Measurements from ENCODE around the gene FXYD4.

GRCh38 chr10:43340619-43341018 lies 30.8 kb upstream of the FXYD4 start:
- no peak for TF ChIP-seq RAD21 (IDR thresholded peaks at IDR 0.05; ENCODE audit: low read depth)
- TF ChIP-seq EGR1 (IDR thresholded peaks at IDR 0.05): no peak
- TF ChIP-seq YY1 (IDR thresholded peaks at IDR 0.05; ENCODE audit: low read depth): no peak
- TF ChIP-seq ZBTB7A (IDR thresholded peaks at IDR 0.05; ENCODE audit: low read depth): no peak
- TF ChIP-seq TAF1 (IDR thresholded peaks at IDR 0.05; ENCODE audit: low read depth): no peak
- TF ChIP-seq EP300 (IDR thresholded peaks at IDR 0.05; ENCODE audit: borderline replicate concordance): no peak
- TF ChIP-seq FOXM1 (IDR thresholded peaks at IDR 0.05; ENCODE audit: borderline replicate concordance, low read depth): no peak
- no peak for TF ChIP-seq TCF12 (IDR thresholded peaks at IDR 0.05; ENCODE audit: low read depth)
- no peak for TF ChIP-seq REST (IDR thresholded peaks at IDR 0.05; ENCODE audit: low read depth)
- TF ChIP-seq CEBPB (IDR thresholded peaks at IDR 0.05): no peak

All from Ishikawa (cell line).